ENCODE data around the gene SFXN5. TPM values are rescaled to one million over a fixed set of nuclear protein-coding genes. Genes with fewer than 3 reads are reported as not detected.
A peak's percentile ranks its signal among the peaks of the same experiment; 100 is the strongest.

Gene SFXN5
- total RNA-seq, 4 donors from 2014 or later, result 8.4 to 18.3 (median 15.3) TPM

DNA sequence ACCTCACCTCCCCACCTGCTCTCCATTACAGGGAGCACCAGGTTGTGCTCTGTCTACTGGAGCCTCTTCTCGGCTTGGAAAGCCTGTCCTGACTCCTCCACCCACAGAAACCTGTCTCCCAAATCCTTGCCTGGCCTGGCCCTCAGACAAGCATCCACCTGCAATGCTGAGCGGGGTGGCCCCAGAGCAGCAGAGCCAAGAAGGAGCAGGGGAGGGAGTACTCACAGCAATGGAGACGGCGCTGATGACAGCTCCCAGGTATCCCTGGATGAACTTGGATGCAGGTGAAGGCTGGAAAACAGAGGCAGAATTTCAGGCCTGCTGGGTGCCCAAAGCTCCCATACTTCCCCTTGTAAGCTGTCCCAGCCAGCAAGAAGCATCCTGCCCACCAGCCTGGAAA, 72.8 kb downstream of the SFXN5 start:
- peak in 1 of 2 donors; percentile 39 for DNase-seq (ENCODE audit: low spot score in 2 of 2)
- no peak for TF ChIP-seq POLR2A (IDR thresholded peaks at IDR 0.05)
- TF ChIP-seq, protein P1, sequence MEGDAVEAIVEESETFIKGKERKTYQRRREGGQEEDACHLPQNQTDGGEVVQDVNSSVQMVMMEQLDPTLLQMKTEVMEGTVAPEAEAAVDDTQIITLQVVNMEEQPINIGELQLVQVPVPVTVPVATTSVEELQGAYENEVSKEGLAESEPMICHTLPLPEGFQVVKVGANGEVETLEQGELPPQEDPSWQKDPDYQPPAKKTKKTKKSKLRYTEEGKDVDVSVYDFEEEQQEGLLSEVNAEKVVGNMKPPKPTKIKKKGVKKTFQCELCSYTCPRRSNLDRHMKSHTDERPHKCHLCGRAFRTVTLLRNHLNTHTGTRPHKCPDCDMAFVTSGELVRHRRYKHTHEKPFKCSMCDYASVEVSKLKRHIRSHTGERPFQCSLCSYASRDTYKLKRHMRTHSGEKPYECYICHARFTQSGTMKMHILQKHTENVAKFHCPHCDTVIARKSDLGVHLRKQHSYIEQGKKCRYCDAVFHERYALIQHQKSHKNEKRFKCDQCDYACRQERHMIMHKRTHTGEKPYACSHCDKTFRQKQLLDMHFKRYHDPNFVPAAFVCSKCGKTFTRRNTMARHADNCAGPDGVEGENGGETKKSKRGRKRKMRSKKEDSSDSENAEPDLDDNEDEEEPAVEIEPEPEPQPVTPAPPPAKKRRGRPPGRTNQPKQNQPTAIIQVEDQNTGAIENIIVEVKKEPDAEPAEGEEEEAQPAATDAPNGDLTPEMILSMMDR (IDR thresholded peaks at IDR 0.05), result no peak
- H3K4me3 ChIP-seq (ENCODE audit: low read depth, poor library complexity, severe bottlenecking), result no peak overlapping the region
- WGBS, 2 donors, result 69 to 82% methylated on average over 4 of the region's 4 CpGs
- intact Hi-C loops (cut with DNase I; ENCODE audit: low total_unique reads), result loop anchor here (10.0 kb wide), 1 partner anchor 76 kb away; the partner anchor contains the start of gene SFXN5

DNA sequence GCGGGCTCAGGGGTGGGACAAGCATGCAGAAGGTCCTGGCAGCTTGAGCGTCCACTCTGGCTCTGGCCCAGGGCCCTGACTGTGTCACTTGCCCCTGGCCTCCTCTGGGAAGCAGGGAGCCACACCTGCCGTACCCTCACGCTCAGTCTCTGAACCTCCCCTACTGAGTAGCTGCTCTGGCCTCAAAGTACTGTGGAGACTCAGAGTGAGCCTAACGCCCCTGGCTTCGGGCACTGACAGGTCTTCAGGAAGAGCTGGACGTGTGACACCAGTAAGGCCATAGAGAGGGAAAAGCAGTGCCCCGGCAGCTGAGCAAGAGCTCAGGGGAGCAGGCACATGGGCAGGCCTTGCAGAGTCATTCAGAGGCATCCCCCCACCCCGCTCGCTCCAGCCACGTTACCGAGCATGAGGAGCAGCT, 73.3 kb downstream of the SFXN5 start:
- 96% methylated on average over 10 to 12 of the region's 12 CpGs for WGBS, 2 donors
- no peak overlapping the region for H3K4me3 ChIP-seq (ENCODE audit: low read depth, poor library complexity, severe bottlenecking)
- DNase-seq (ENCODE audit: low spot score in 2 of 2), result peak in 1 of 2 donors; percentile 72
- intact Hi-C loops (cut with DNase I; ENCODE audit: low total_unique reads), result loop anchor here (10.0 kb wide), 1 partner anchor 77 kb away; the partner anchor contains the start of gene SFXN5
- no peak for TF ChIP-seq POLR2A (IDR thresholded peaks at IDR 0.05)
- TF ChIP-seq, protein P1 (IDR thresholded peaks at IDR 0.05), result no peak

DNA sequence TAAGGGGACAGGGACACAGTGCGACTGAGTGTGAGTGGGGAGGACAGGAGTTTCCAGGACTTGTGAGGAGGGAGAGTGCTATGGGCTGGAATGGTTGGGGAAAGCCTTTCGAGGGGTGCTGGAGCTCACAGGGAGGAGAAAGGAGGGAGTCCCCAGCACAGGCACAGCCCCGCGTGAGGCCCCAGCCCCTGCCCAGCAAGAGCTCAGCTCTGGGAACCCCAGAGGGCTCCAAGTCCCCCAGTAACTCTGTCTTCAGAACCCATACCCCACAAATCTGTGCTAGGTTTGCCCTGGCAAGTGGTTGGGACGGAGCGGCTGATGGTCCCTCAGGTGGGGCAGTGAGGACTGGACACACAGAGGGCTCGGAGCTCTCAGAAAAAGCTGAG, 75.4 kb downstream of the SFXN5 start:
- no peak overlapping the region for H3K4me3 ChIP-seq (ENCODE audit: low read depth, poor library complexity, severe bottlenecking)
- TF ChIP-seq, protein P1 (IDR thresholded peaks at IDR 0.05), result no peak
- TF ChIP-seq POLR2A (IDR thresholded peaks at IDR 0.05), result no peak
- WGBS, 2 donors, result 95 to 96% methylated on average over 7 of the region's 7 CpGs
- DNase-seq (ENCODE audit: low spot score in 2 of 2), result no peak
- intact Hi-C loops (cut with DNase I; ENCODE audit: low total_unique reads), result loop anchor here (10.0 kb wide), 1 partner anchor 79 kb away; the partner anchor contains the start of gene SFXN5

DNA sequence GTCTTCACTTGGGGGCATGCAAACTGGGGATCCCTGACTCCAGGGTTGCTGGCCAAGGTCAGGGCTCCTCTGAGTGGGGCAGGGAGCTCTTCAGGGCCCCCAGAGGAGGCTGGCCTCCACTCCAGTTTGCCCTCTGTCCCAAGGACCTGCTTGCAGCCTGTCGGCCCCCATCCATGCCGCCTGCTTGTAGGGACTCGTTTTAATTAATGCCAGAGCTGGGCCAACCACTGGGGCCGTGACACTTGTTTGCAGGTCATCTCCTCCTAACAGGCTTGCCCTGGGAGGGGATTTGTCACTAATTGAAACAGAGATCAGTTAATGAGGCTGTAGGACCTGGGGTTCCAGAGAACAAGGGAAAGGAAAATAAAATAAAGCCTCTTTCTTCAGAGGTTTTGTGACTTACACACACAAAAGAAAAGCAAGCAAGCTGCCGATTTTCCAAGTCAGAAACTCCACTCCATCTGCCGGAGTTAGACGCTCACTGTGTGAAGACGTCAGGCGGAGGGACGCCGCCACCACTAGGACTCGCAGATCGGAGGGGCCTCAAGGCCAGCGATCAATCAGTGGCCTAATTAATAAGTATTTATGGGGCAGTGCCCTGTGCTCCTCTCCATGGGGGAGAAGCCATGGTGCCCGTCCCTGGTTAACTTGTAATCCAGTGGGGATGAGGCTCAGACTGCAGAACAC, 75.9 kb downstream of the SFXN5 start:
- no peak overlapping the region for H3K4me3 ChIP-seq (ENCODE audit: low read depth, poor library complexity, severe bottlenecking)
- WGBS, 2 donors, result 79 to 84% methylated on average over 15 of the region's 15 CpGs
- DNase-seq (ENCODE audit: low spot score in 2 of 2), result peak in 1 of 2 donors; percentile 83
- intact Hi-C loops (cut with DNase I; ENCODE audit: low total_unique reads), result loop anchor here (10.0 kb wide), 1 partner anchor 79 kb away; the partner anchor contains the start of gene SFXN5
- TF ChIP-seq POLR2A (IDR thresholded peaks at IDR 0.05), result no peak
- TF ChIP-seq, protein P1 (IDR thresholded peaks at IDR 0.05), result no peak

DNA sequence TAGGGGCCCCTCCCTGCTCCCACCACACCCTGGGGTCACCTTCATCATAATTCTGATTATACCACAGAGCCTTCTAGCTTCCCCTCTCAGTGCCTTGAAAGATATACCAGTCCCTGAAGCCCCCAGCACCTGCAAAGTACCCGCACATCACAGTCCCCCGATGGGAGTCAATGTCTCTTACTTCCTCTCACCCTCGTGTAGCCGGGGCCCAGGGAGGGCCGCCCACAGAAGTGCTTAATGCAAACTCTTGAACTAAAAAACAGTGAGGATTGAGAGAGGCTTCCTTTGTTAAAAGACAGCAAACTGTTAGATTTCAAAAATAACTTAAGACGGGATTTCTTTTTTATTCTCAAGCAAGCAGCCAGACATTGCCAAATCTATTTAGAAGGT, 76.5 kb downstream of the SFXN5 start:
- no peak overlapping the region for H3K4me3 ChIP-seq (ENCODE audit: low read depth, poor library complexity, severe bottlenecking)
- DNase-seq (ENCODE audit: low spot score in 2 of 2), result peak in 1 of 2 donors; percentile 80
- WGBS, 2 donors, result 80% methylated on average over 6 of the region's 6 CpGs
- TF ChIP-seq, protein P1 (IDR thresholded peaks at IDR 0.05), result no peak
- TF ChIP-seq POLR2A (IDR thresholded peaks at IDR 0.05), result no peak
- intact Hi-C loops (cut with DNase I; ENCODE audit: low total_unique reads), result loop anchor here (5.0 to 10.0 kb wide), 2 partner anchors 80 to 167 kb away; partner anchors contain the start of gene SFXN5
